Type B pancreatic cell (in vitro differentiated cells): Measurements from ENCODE around the gene PTCD3. TPM values are rescaled to one million over a fixed set of nuclear protein-coding genes. Genes with fewer than 3 reads are reported as not detected.

Source experiments
- DNase-seq: peaks from one replicate; pipeline ENCODE4 v3.0.0; 2021; ENCODE audit warnings: mixed read lengths; ENCODE audit not compliant: unreplicated experiment; ENCODE audit errors: extremely low spot score
- H3K27ac Mint-ChIP-seq: 2 replicates; pipeline ENCODE4 v1.8.0; 2021; ENCODE audit warnings: mild to moderate bottlenecking, mixed read lengths
- H3K27me3 Mint-ChIP-seq: 2 replicates; pipeline ENCODE4 v1.8.0; 2021; ENCODE audit warnings: mixed read lengths
- H3K36me3 Mint-ChIP-seq: 2 replicates; pipeline ENCODE4 v1.8.0; 2021; ENCODE audit warnings: mixed read lengths
- H3K4me1 Mint-ChIP-seq: one replicate; pipeline ENCODE4 v1.8.0; 2021; ENCODE audit warnings: mixed read lengths; ENCODE audit not compliant: unreplicated experiment
- H3K4me3 Mint-ChIP-seq: 2 replicates; pipeline ENCODE4 v1.8.0; 2021; ENCODE audit warnings: mild to moderate bottlenecking, mixed read lengths
- H3K9me3 Mint-ChIP-seq: 2 replicates; pipeline ENCODE4 v1.8.0; 2021; ENCODE audit warnings: mixed read lengths
- CTCF ChIP-seq: fragments of 200-600 bp; sonication (generic); conservative IDR thresholded peaks from 2 replicates; pipeline ENCODE4 v1.5.0; 2021; ENCODE audit warnings: antibody characterized with exemption, mild to moderate bottlenecking
- total RNA-seq: library from RNA; stranded (reverse); gene quantifications from 2 replicates; pipeline ENCODE4 v1.2.1, GENCODE V29; 2021; ENCODE audit warnings: low replicate concordance

Gene PTCD3
- total RNA-seq, 1 donor from 2014 or later = 155 TPM

DNA sequence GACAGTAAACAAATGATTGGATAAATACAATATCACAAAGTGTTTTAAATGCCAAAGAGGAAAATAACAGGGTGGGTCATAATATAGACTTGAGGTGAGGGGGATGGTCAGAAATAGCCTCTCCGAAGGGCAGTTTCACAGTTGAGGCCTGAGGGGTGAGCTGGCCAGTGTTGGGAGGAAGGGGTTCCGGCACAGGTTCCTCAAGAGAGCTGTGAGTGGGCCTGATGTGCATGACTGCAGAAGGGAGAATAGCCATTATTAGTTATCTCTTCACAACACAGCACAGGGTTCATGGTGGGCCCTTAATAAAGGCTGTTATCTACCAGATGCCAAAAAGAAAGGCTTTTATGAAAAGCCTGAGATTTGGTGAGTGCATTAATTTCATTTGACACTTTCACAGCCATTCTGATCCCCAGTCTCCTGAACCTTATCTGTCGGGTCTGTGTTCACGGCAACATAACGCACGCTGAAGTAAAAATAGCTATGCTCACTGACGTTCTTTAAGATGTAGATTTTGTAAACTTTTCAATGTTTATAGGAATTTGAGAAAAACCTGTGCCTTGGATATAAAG is 39.9 kb upstream of the PTCD3 start:
- no peaks in the 10 kb centered on the region for H3K4me1 Mint-ChIP-seq
- peaks cover 6% of the 10 kb centered on the region for H3K9me3 Mint-ChIP-seq
- H3K4me3 Mint-ChIP-seq = no peak overlapping the region
- no peak for DNase-seq
- H3K36me3 Mint-ChIP-seq = peaks cover 60% of the 10 kb centered on the region
- H3K27me3 Mint-ChIP-seq = no peaks in the 10 kb centered on the region
- TF ChIP-seq CTCF = no peak
- no peak overlapping the region for H3K27ac Mint-ChIP-seq

DNA sequence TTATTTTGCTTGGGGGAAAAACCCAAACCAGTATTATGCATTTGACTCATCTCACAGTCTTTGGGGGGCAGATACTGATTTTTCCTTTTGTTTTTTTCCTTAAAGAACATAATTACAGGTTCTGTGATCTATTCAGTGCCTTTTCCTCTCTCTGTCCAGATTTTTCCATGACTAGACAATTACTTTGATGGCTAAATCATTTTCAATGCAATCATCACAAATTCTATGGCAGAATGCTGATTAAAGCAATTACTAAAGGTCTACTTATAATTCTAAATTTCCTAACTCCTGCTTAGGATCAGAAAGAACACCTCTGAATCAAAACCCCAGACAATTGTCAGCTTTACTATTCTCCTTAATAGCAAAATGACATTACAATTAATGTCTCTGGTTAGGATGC is 39.1 kb upstream of the PTCD3 start:
- TF ChIP-seq CTCF = no peak
- no peak for DNase-seq
- Mint-ChIP-seq H3K27me3 (no peaks in the 10 kb centered on the region), H3K4me1 (no peaks in the 10 kb centered on the region), H3K27ac (no peak overlapping the region), H3K36me3 (peaks cover 62% of the 10 kb centered on the region), H3K4me3 (no peak overlapping the region), H3K9me3 (peaks cover 6% of the 10 kb centered on the region)

GRCh38 chr2:86068136-86068588 is 37.9 kb upstream of the PTCD3 start:
- no peak overlapping the region for H3K27ac Mint-ChIP-seq
- no peaks in the 10 kb centered on the region for H3K4me1 Mint-ChIP-seq
- peaks cover 51% of the 10 kb centered on the region for H3K36me3 Mint-ChIP-seq
- no peak for TF ChIP-seq CTCF
- no peak overlapping the region for H3K4me3 Mint-ChIP-seq
- H3K27me3 Mint-ChIP-seq = no peaks in the 10 kb centered on the region
- DNase-seq = no peak
- H3K9me3 Mint-ChIP-seq = peaks cover 6% of the 10 kb centered on the region

- Mint-ChIP-seq H3K27me3 (no peaks in the 10 kb centered on the region), H3K27ac (no peak overlapping the region), H3K36me3 (peaks cover 47% of the 10 kb centered on the region), H3K9me3 (peaks cover 6% of the 10 kb centered on the region), H3K4me1 (no peaks in the 10 kb centered on the region), H3K4me3 (no peak overlapping the region)
- no peak for DNase-seq
- TF ChIP-seq CTCF = no peak
Measured at GRCh38 chr2:86068648-86069047, 37.4 kb upstream of the PTCD3 start.

DNA sequence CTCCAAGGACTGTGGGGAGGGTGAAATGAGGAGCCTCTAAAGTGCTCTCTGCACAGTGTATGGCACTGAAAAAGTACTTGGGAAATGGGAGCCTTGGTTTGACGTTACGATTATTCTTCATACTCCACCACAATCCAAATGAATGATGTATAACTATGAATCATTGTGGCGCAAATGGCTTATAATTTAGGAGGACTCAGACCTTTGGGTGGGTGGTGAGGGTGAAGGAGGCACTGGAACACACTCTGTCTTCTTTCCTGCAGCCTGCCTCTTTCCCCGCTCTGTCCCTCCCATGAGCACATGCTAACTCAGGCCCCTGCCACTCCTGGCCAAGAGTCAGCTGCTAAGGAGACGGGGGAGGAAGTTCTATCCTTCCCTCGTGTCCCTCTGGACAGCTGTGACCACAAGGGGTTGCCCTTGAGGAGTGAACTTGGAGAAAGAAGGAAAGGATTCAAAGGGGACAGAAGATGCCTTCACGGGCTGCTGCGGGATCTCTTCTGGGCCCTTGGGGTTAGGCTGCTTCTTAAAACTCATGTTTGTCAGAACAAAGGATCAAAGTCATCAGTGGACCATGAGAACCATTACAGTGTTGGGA is 36.8 kb upstream of the PTCD3 start:
- no peak for DNase-seq
- no peak overlapping the region for H3K4me3 Mint-ChIP-seq
- H3K27ac Mint-ChIP-seq = no peak overlapping the region
- no peaks in the 10 kb centered on the region for H3K4me1 Mint-ChIP-seq
- H3K36me3 Mint-ChIP-seq = peaks cover 41% of the 10 kb centered on the region
- TF ChIP-seq CTCF = no peak
- H3K27me3 Mint-ChIP-seq = no peaks in the 10 kb centered on the region
- peaks cover 6% of the 10 kb centered on the region for H3K9me3 Mint-ChIP-seq
